Fibroblast of lung (primary cell): ENCODE results near the gene COL4A2. TPM values are rescaled to one million over a fixed set of nuclear protein-coding genes. Genes with fewer than 3 reads are reported as not detected.

Experiments
- DNase-seq, 2 donors: peaks; one replicate each; pipeline versions ENCODE4 v3.0.0 to v3.0.0-alpha.2; 2010; ENCODE audit warnings: low read depth in 2 of 2
- H2AFZ ChIP-seq: 2 replicates; pipeline ENCODE4 v1.5.1; 2012; ENCODE audit warnings: low read length, control low read depth, inconsistent platforms
- H3K27ac ChIP-seq: 2 replicates; pipeline ENCODE4 v1.5.1; 2011; ENCODE audit warnings: low read length, control low read depth; ENCODE audit not compliant: insufficient read depth
- H3K27me3 ChIP-seq: 2 replicates; pipeline ENCODE4 v1.5.1; 2011; ENCODE audit warnings: mild to moderate bottlenecking, low read length; ENCODE audit not compliant: control insufficient read depth, insufficient read depth
- H3K36me3 ChIP-seq: 2 replicates; pipeline ENCODE4 v1.5.1; 2011; ENCODE audit warnings: low read length; ENCODE audit not compliant: control insufficient read depth, insufficient read depth
- H3K4me1 ChIP-seq: 2 replicates; pipeline ENCODE4 v1.5.1; 2011; ENCODE audit warnings: low read length; ENCODE audit not compliant: control insufficient read depth, insufficient read depth; ENCODE audit errors: extremely low read depth
- H3K4me2 ChIP-seq: 2 replicates; pipeline ENCODE4 v1.5.1; 2011; ENCODE audit warnings: low read length, control low read depth; ENCODE audit not compliant: insufficient read depth; ENCODE audit errors: extremely low read depth
- H3K4me3 ChIP-seq, 4 experiments: fragments of 200-600 bp in 1 of 4; sonication (generic) in 1 of 4; replicated peaks in 1 of 4; 2 replicates each; pipeline ENCODE4 v1.5.1; 2011 to 2016; ENCODE audit warnings: low read length in 4 of 4, low read depth in 3 of 4, mild to moderate bottlenecking in 3 of 4, control low read depth in 2 of 4, inconsistent platforms in 1 of 4, mixed read lengths in 1 of 4; ENCODE audit not compliant: insufficient read depth in 1 of 4; ENCODE audit errors: control extremely low read depth in 1 of 4
- H3K79me2 ChIP-seq: 2 replicates; pipeline ENCODE4 v1.5.1; 2012; ENCODE audit warnings: mild to moderate bottlenecking, low read length, inconsistent platforms; ENCODE audit not compliant: control insufficient read depth, insufficient read depth
- H3K9ac ChIP-seq: 2 replicates; pipeline ENCODE4 v1.5.1; 2011; ENCODE audit warnings: mild to moderate bottlenecking, low read length, control low read depth; ENCODE audit not compliant: insufficient read depth
- H3K9me3 ChIP-seq: 2 replicates; pipeline ENCODE4 v1.5.1; 2012; ENCODE audit warnings: low read depth, low read length; ENCODE audit not compliant: control insufficient read depth, insufficient read depth
- H4K20me1 ChIP-seq: 2 replicates; pipeline ENCODE4 v1.5.1; 2011; ENCODE audit warnings: low read length; ENCODE audit not compliant: control insufficient read depth, insufficient read depth; ENCODE audit errors: extremely low read depth
- EZH2 ChIP-seq: IDR thresholded peaks from 2 replicates; pipeline ENCODE4 v1.5.1; 2012; ENCODE audit warnings: low read length, control low read depth, mild to moderate bottlenecking; ENCODE audit errors: missing control alignments
- polyA plus RNA-seq, 2 donors: library from polyadenylated mRNA; depleted of rRNA in 1 of 2; stranded (reverse) in 1 of 2; unstranded in 1 of 2; fragments of >200 nt; gene quantifications; 2 replicates each; pipeline ENCODE4 v1.2.1, GENCODE V29; 2011 to 2012; ENCODE audit warnings: missing spikeins in 1 of 2
- total RNA-seq: library from RNA; depleted of rRNA; stranded (reverse); fragments of >200 nt; gene quantifications from 2 replicates; pipeline ENCODE4 v1.2.1, GENCODE V29; 2014
- TF ChIP-seq, protein P1 (sequence below), 2 donors: IDR thresholded peaks in 1 of 2; conservative IDR thresholded peaks in 1 of 2; 1 replicate in 1 of 2; 2 replicates in 1 of 2; pipeline ENCODE4 v1.5.1; 2011 to 2012; ENCODE audit warnings: low read length in 2 of 2, control low read depth in 1 of 2, inconsistent platforms in 1 of 2, low read depth in 1 of 2, mild to moderate bottlenecking in 1 of 2

Gene COL4A2
- total and polyA plus RNA-seq, 2 donors (not counting 1 experiment from before 2014, with no cell fraction given), result 93.1 to 463 TPM

DNA sequence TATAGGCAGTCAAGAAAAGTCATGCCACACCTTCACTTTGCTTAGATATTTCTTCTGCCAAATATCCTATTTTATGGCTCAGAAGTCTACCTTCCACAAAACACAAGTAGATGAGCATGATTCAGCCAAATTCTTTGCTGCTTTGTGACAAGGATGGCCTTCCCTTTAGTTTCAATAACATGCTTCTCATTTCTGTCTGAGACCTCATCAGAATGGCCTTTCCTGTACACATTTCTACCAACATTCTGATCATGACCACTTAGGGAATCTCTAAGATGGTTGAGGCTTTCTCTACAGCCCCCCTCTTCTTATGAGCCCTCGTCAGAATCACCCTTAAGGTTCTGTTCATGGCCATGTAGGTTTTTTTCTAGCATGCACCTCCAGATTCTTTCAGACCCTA is 96.2 kb downstream of the COL4A2 start:
- Histone ChIP-seq H2AFZ (no peak overlapping the region), H3K79me2 (no peaks in the 10 kb centered on the region), H3K4me2 (no peak overlapping the region), H3K27me3 (no peaks in the 10 kb centered on the region), H3K4me3 (no peak overlapping the region), H3K9me3 (no peaks in the 10 kb centered on the region), H4K20me1 (no peaks in the 10 kb centered on the region), H3K4me1 (peaks cover 50% of the 10 kb centered on the region), H3K36me3 (no peaks in the 10 kb centered on the region), H3K27ac (peak overlapping the region; percentile 66), H3K9ac (no peak overlapping the region)
- DNase-seq, result peak in 1 of 2 donors; percentile 94
- no peak for TF ChIP-seq EZH2
- TF ChIP-seq, protein P1, sequence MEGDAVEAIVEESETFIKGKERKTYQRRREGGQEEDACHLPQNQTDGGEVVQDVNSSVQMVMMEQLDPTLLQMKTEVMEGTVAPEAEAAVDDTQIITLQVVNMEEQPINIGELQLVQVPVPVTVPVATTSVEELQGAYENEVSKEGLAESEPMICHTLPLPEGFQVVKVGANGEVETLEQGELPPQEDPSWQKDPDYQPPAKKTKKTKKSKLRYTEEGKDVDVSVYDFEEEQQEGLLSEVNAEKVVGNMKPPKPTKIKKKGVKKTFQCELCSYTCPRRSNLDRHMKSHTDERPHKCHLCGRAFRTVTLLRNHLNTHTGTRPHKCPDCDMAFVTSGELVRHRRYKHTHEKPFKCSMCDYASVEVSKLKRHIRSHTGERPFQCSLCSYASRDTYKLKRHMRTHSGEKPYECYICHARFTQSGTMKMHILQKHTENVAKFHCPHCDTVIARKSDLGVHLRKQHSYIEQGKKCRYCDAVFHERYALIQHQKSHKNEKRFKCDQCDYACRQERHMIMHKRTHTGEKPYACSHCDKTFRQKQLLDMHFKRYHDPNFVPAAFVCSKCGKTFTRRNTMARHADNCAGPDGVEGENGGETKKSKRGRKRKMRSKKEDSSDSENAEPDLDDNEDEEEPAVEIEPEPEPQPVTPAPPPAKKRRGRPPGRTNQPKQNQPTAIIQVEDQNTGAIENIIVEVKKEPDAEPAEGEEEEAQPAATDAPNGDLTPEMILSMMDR (conservative IDR thresholded peaks at IDR 0.05 in 1 of 2, IDR thresholded peaks at IDR 0.05 in 1 of 2; ENCODE audit: low read depth in 1 of 2, low read length in 2 of 2), result no peak

DNA sequence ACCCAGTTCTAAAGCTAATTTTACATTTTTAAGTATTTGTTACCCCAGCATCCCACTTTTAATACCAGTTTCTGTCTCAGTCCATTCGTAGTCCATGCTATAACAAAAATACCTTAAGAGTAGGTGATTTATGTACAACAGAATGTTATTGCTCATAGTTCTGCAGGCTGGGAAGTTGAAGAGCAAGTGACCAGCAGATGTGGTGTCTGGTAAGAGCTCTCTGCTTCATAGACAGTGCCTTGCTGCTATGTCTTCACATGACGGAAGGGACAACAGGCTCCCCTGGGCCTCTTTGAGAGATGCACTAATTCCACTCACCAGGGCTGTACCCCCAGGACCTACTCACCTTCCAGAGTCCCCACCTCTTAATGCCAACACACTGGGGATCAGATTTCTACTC is 96.6 kb downstream of the COL4A2 start:
- peak overlapping the region; percentile 41 for H3K4me2 ChIP-seq
- no peak overlapping the region for H2AFZ ChIP-seq
- H3K79me2 ChIP-seq, result no peaks in the 10 kb centered on the region
- H3K4me3 ChIP-seq, result no peak overlapping the region
- H3K4me1 ChIP-seq, result peaks cover 50% of the 10 kb centered on the region
- no peaks in the 10 kb centered on the region for H3K9me3 ChIP-seq
- H3K27ac ChIP-seq, result peak overlapping the region; percentile 66
- H3K27me3 ChIP-seq, result no peaks in the 10 kb centered on the region
- peak in 1 of 2 donors; percentile 83 for DNase-seq
- no peaks in the 10 kb centered on the region for H4K20me1 ChIP-seq
- no peaks in the 10 kb centered on the region for H3K36me3 ChIP-seq
- TF ChIP-seq EZH2, result no peak
- TF ChIP-seq, protein P1 (conservative IDR thresholded peaks at IDR 0.05 in 1 of 2, IDR thresholded peaks at IDR 0.05 in 1 of 2; ENCODE audit: low read depth in 1 of 2, low read length in 2 of 2), result no peak
- no peak overlapping the region for H3K9ac ChIP-seq

DNA sequence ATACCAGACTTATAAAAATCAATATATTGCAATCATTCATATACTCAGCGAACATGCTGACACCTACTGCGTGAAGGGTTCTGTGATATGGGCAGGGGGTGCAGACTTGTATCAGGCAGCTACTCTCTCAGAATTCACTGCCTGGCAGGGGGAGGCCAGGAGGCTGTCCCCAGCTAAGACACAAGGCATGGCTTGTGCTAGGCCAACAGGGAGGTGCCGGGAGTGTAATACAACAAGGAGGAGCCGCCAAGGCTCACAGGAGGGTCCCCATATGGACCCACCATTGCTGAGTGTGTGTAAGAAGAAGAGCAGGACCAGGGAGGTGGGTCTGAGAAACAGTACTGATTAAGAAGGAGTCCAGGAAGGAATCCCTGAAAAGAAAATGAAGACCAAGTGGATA is 97.2 kb downstream of the COL4A2 start:
- H3K4me1 ChIP-seq, result peaks cover 50% of the 10 kb centered on the region

More for the DNA sequence above, 97.2 kb downstream of the COL4A2 start:
- H2AFZ ChIP-seq, result no peak overlapping the region
- H3K9ac ChIP-seq, result no peak overlapping the region
- H3K9me3 ChIP-seq, result no peaks in the 10 kb centered on the region
- no peaks in the 10 kb centered on the region for H3K36me3 ChIP-seq
- no peak overlapping the region for H3K4me2 ChIP-seq
- no peak for DNase-seq
- no peaks in the 10 kb centered on the region for H4K20me1 ChIP-seq
- no peaks in the 10 kb centered on the region for H3K27me3 ChIP-seq
- no peaks in the 10 kb centered on the region for H3K79me2 ChIP-seq
- peak overlapping the region; percentile 66 for H3K27ac ChIP-seq
- no peak overlapping the region for H3K4me3 ChIP-seq
- TF ChIP-seq EZH2, result no peak
- TF ChIP-seq, protein P1 (conservative IDR thresholded peaks at IDR 0.05 in 1 of 2, IDR thresholded peaks at IDR 0.05 in 1 of 2; ENCODE audit: low read depth in 1 of 2, low read length in 2 of 2), result no peak
